ENCODE measurements around the gene CYB561.
"Not testable (repeated sequence)": the region's sequence is repeated elsewhere in the genome, so short reads cannot be mapped to it uniquely, and the experiment has no call there.

Gene CYB561

GRCh38 chr17:63474174-63474573, 28.1 kb upstream of the CYB561 start:
- Mint-ChIP-seq H3K4me3 (no peak overlapping the region), H3K9me3 (no peaks in the 10 kb centered on the region), H3K27me3 (ENCODE audit: low read depth) (peaks cover 66% of the 10 kb centered on the region), H3K27ac (no peak overlapping the region), H3K4me1 (ENCODE audit: low read depth) (peaks cover 12% of the 10 kb centered on the region), H3K36me3 (ENCODE audit: low read depth) (no peaks in the 10 kb centered on the region)

GRCh38 chr17:63468099-63468498, 22.0 kb upstream of the CYB561 start:
- not testable (repeated sequence) for H3K9me3 Mint-ChIP-seq; H3K27ac Mint-ChIP-seq; H3K4me1 Mint-ChIP-seq (ENCODE audit: low read depth)

DNA sequence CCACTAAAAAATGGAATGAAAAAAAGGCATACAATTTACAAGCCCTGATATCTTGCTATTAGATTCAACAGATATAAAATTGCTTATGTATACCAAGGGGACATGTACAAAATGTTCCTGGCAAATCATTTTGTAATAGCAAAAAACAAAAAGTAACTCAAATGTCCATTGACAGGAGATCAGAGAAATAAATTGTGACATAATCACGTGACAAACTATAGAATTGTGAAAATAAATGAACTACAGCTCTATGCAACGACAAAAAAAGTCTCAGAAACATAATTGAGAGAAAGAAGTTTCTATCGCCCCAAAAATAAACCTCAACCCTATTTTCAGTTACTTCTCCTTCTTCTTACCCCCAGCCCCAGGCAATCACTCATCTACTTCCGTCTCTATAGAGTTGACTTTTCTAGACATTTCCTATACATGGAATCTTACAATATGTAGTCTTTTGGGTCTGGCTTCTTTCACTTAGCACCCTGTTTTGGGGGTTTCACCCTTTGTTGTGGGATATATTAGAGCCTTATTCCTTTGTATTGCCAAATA, 18.7 kb upstream of the CYB561 start:
- Mint-ChIP-seq H3K4me3 (no peak overlapping the region), H3K27ac (no peak overlapping the region), H3K4me1 (ENCODE audit: low read depth) (no peaks in the 10 kb centered on the region), H3K27me3 (ENCODE audit: low read depth) (peaks cover 21% of the 10 kb centered on the region), H3K9me3 (no peaks in the 10 kb centered on the region), H3K36me3 (ENCODE audit: low read depth) (no peaks in the 10 kb centered on the region)

More at GRCh38 chr17:63468099-63468498, 22.0 kb upstream of the CYB561 start:
- not testable (repeated sequence) for H3K36me3 Mint-ChIP-seq (ENCODE audit: low read depth); H3K4me3 Mint-ChIP-seq
- H3K27me3 Mint-ChIP-seq (ENCODE audit: low read depth): peaks cover 43% of the 10 kb centered on the region

GRCh38 chr17:63463771-63464170, 17.7 kb upstream of the CYB561 start:
- Mint-ChIP-seq H3K4me3 (no peak overlapping the region), H3K27me3 (ENCODE audit: low read depth) (peaks cover 21% of the 10 kb centered on the region), H3K27ac (no peak overlapping the region), H3K4me1 (ENCODE audit: low read depth) (no peaks in the 10 kb centered on the region), H3K36me3 (ENCODE audit: low read depth) (no peaks in the 10 kb centered on the region), H3K9me3 (no peaks in the 10 kb centered on the region)

DNA sequence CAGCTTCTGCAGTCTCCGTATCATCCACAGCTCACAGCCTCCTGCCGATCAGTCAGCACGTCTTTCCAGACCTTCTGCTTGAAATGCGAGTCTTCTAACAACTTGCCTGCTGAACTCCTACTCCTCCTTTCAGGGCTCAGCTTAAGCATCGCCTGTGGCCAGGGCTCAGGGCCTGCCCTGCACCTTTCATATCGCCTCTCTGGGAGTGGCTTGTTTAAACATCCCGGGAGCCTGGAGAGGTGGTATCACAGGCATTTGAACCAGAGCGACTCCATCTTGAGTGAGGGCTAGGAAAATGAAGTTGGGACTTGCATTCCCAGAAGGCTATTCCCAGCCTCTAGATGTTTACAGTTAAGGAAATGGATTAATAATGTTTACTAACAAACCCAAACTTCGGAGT, 13.9 kb upstream of the CYB561 start:
- Mint-ChIP-seq H3K9me3 (no peaks in the 10 kb centered on the region), H3K4me3 (no peak overlapping the region), H3K36me3 (ENCODE audit: low read depth) (no peaks in the 10 kb centered on the region), H3K27ac (no peak overlapping the region), H3K27me3 (ENCODE audit: low read depth) (peaks cover 26% of the 10 kb centered on the region), H3K4me1 (ENCODE audit: low read depth) (no peaks in the 10 kb centered on the region)

DNA sequence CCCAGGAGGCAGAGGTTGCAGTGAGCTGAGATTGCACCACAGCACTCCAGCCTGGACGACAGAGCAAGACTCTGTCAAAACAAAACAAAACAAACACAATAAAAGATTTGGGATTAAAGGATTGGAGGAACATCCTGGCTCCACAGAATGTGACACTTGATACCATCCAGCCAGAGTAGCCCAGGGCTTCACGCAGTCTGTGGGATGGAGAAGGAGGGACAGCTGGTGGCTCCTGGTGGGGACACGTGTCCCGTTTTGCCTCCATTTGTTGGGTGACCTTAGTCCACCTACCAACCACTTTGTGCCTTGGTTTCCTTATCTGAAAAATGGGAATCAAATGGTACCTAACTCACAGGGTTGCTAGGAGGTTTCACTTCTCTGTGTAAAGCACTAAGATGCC, 12.4 kb upstream of the CYB561 start:
- Mint-ChIP-seq H3K4me1 (ENCODE audit: low read depth) (no peaks in the 10 kb centered on the region), H3K9me3 (no peaks in the 10 kb centered on the region), H3K27ac (no peak overlapping the region), H3K27me3 (ENCODE audit: low read depth) (peaks cover 15% of the 10 kb centered on the region), H3K4me3 (no peak overlapping the region), H3K36me3 (ENCODE audit: low read depth) (no peaks in the 10 kb centered on the region)

- no peaks in the 10 kb centered on the region for H3K4me1 Mint-ChIP-seq (ENCODE audit: low read depth)
- H3K27me3 Mint-ChIP-seq (ENCODE audit: low read depth): peaks cover 23% of the 10 kb centered on the region
- no peaks in the 10 kb centered on the region for H3K36me3 Mint-ChIP-seq (ENCODE audit: low read depth)
- no peak overlapping the region for H3K4me3 Mint-ChIP-seq
- H3K27ac Mint-ChIP-seq: no peak overlapping the region
- no peaks in the 10 kb centered on the region for H3K9me3 Mint-ChIP-seq
Observed at GRCh38 chr17:63455417-63455816, 9.3 kb upstream of the CYB561 start.

DNA sequence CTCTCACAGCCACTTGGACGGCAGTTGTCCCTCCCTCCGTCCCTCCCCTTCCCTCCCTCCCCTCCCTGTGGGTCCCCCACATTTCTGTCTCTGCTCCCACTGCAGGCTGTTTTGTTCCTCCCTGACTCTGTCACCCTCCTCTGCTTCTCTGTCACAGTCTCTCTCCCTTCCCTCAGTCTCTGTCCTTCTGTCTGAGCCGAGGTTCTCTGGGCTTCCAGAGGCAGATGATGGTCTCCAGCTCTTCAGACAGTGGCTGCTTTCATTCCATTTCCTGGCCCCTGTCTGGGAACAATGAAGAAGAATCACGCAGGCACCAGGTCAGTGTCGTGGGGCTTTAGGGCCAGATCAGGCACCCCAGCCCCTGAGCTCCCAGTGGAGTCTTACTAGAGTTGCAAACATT, 8.8 kb upstream of the CYB561 start:
- peaks cover 1% of the 10 kb centered on the region for H3K36me3 Mint-ChIP-seq (ENCODE audit: low read depth)
- no peak overlapping the region for H3K4me3 Mint-ChIP-seq
- no peaks in the 10 kb centered on the region for H3K9me3 Mint-ChIP-seq
- H3K27ac Mint-ChIP-seq: no peak overlapping the region
- H3K27me3 Mint-ChIP-seq (ENCODE audit: low read depth): peaks cover 28% of the 10 kb centered on the region
- H3K4me1 Mint-ChIP-seq (ENCODE audit: low read depth): peaks cover 2% of the 10 kb centered on the region

DNA sequence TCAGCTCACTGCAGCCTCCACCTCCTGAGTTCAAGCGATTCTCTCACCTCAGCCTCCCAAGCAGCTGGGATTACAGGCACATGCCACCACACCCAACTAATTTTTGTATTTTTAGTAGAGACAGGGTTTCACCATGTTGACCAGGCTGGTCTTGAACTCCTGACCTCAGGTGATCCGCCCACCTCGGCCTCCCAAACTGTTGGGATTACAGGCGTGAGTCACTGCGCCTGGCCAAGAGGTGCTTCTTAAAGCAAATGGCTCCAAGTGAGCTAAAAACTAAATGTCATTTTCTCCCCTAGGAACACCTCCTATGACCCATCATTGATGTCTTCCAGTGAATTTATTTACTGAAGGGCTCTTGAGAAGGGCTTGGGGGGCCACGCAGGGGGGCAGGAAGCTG, 8.3 kb upstream of the CYB561 start:
- H3K4me1 Mint-ChIP-seq (ENCODE audit: low read depth); H3K4me3 Mint-ChIP-seq; H3K27ac Mint-ChIP-seq; H3K9me3 Mint-ChIP-seq; H3K36me3 Mint-ChIP-seq (ENCODE audit: low read depth): not testable (repeated sequence)
- H3K27me3 Mint-ChIP-seq (ENCODE audit: low read depth): peaks cover 32% of the 10 kb centered on the region

GRCh38 chr17:63452962-63453551, 7.0 kb upstream of the CYB561 start:
- Mint-ChIP-seq H3K27me3 (ENCODE audit: low read depth) (peaks cover 34% of the 10 kb centered on the region), H3K4me1 (ENCODE audit: low read depth) (peaks cover 3% of the 10 kb centered on the region), H3K36me3 (ENCODE audit: low read depth) (peaks cover 1% of the 10 kb centered on the region), H3K4me3 (no peak overlapping the region), H3K27ac (no peak overlapping the region), H3K9me3 (no peaks in the 10 kb centered on the region)

DNA sequence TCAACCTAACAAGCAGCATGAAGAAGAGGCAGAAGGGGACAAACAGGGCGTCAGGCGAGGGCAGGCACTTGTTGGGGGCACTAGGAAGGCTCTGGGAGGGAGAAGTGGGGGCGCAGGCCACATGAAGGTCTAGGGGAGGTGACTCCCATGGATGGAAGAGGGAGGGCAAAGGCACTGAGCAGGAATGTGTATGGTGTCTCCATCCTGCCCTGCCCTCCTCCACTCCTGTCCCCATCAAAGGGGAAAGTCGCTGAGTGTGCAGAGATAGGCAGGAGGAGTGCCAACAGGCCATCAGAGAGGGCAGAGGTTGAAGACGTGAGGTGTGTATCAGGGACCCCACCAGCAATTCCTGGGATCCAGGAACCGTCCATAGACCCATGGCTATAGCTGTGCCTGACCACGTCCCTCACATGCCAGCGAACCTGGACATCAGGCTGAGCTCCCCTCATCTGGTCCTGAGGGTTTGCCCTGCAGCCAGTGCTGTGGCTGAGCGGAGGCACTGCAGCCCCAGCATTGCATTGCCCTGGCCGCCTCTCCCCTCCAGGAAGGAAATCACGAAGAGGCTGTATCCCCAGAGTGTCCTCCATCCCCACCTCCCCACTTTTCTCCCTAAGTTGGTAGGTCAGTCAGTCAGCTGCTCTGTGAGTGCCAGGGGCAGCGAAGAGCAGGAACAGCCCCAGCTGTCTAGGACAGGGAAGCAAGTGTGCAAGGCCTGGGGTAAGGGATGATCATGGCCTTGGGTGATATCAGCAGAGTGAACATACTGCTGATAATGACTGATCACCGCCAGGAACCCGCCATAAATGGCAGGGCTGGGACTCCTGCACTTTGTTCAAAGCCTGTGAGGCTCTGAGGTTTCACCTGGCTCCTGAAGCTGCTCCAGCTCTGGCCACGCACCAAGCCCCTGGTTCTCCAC, 6.2 kb upstream of the CYB561 start:
- H3K4me1 Mint-ChIP-seq (ENCODE audit: low read depth): peaks cover 5% of the 10 kb centered on the region
- H3K9me3 Mint-ChIP-seq: no peaks in the 10 kb centered on the region
- H3K27ac Mint-ChIP-seq: no peak overlapping the region
- H3K36me3 Mint-ChIP-seq (ENCODE audit: low read depth): peaks cover 1% of the 10 kb centered on the region
- H3K4me3 Mint-ChIP-seq: no peak overlapping the region
- H3K27me3 Mint-ChIP-seq (ENCODE audit: low read depth): peaks cover 32% of the 10 kb centered on the region

DNA sequence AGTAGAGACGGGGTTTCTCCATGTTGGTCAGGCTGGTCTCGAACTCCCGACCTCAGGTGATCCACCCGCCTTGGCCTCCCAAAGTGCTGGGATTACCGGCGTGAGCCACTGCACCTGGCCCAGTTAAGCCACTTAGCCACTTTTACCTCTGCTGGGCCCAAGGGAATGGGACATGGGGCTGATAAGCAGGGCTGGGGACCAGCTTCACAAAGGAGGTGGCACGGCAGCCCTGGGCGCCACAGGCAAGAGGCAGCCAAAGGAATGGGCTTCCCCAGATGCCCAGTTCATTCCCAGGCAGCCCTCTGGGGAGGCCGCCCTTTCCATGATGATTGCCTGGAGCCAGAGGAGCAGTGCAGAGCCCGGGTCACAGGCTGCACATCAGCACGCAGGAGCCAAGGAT, 5.0 kb upstream of the CYB561 start:
- Mint-ChIP-seq H3K27me3 (ENCODE audit: low read depth) (peaks cover 35% of the 10 kb centered on the region), H3K4me3 (no peak overlapping the region), H3K4me1 (ENCODE audit: low read depth) (peaks cover 8% of the 10 kb centered on the region), H3K9me3 (no peaks in the 10 kb centered on the region), H3K36me3 (ENCODE audit: low read depth) (peaks cover 1% of the 10 kb centered on the region), H3K27ac (no peak overlapping the region)

DNA sequence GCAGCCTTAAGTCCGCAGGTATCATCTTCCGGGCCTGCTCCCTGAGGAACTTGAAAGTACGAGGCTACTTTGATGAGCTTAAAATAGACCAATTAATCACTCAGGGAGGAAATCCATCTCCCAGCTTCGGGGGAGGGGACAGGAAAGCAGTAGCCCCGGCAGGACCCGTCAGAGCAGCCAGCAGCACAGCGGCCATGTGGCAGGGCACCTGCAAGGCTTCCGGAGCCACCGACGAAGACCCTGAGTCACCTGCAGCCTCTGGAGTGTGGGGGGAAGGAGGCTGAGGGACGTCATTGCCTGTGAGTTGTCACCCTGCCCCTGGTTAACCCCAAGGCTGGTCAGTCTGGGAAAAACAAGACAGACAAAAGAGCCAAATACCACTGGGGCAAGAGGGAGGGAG, 4.4 kb upstream of the CYB561 start:
- Mint-ChIP-seq H3K9me3 (no peaks in the 10 kb centered on the region), H3K36me3 (ENCODE audit: low read depth) (peaks cover 1% of the 10 kb centered on the region), H3K4me3 (no peak overlapping the region), H3K4me1 (ENCODE audit: low read depth) (peaks cover 8% of the 10 kb centered on the region), H3K27ac (no peak overlapping the region), H3K27me3 (ENCODE audit: low read depth) (peaks cover 35% of the 10 kb centered on the region)

- no peak overlapping the region for H3K27ac Mint-ChIP-seq
- no peaks in the 10 kb centered on the region for H3K9me3 Mint-ChIP-seq
- no peak overlapping the region for H3K4me3 Mint-ChIP-seq
- peaks cover 38% of the 10 kb centered on the region for H3K27me3 Mint-ChIP-seq (ENCODE audit: low read depth)
- peaks cover 1% of the 10 kb centered on the region for H3K36me3 Mint-ChIP-seq (ENCODE audit: low read depth)
- H3K4me1 Mint-ChIP-seq (ENCODE audit: low read depth): peaks cover 16% of the 10 kb centered on the region
Observed at GRCh38 chr17:63448655-63449054, 2.5 kb upstream of the CYB561 start.

DNA sequence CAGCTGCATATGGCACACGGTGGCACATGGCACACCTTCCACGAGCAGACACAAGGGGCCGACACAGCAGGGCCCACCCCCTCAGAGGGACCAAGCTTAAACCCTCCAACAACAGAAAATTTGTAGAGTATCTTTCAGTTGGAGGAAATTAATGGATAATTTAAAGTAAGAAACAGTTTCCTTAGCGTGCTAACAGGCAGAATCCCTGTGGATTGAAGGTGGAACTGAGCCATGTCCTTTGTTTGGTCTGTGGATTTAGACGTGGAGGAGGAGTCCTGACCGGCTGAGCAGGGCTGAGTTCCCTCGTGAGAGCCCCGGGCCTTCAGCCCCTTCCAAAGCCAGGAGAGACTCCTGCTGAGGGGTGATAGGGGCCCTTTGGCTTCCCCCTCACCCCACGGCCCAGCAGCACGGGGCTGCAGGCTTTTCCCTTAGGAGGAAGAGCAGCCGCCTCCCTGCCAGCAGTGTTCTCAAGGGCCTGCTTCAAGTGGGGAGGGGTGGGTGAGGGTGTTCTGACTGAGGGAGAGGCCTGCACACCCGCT, 1.4 kb upstream of the CYB561 start:
- no peak overlapping the region for H3K4me3 Mint-ChIP-seq
- no peak overlapping the region for H3K27ac Mint-ChIP-seq
- no peaks in the 10 kb centered on the region for H3K9me3 Mint-ChIP-seq
- H3K36me3 Mint-ChIP-seq (ENCODE audit: low read depth): peaks cover 1% of the 10 kb centered on the region
- H3K27me3 Mint-ChIP-seq (ENCODE audit: low read depth): peaks cover 38% of the 10 kb centered on the region
- peaks cover 18% of the 10 kb centered on the region for H3K4me1 Mint-ChIP-seq (ENCODE audit: low read depth)

Data from T-helper 1 cell treated with Interleukin-12 subunit alpha and Interleukin-12 subunit beta and Interleukin-4 antibody, amounts not matched to agents 30 μg/mL and 1 μg/mL, for 36 hours (primary cell).